HFFc6 (cell line): ENCODE results near the gene SLC44A4. TPM values are rescaled to one million over a fixed set of nuclear protein-coding genes. Genes with fewer than 3 reads are reported as not detected.
"Not testable (repeated sequence)": the region's sequence is repeated elsewhere in the genome, so short reads cannot be mapped to it uniquely, and the experiment has no call there.

Experiments
- DNase-seq: peaks from one replicate; pipeline ENCODE4 v3.0.0-alpha.2; 2018
- H3K27ac Mint-ChIP-seq: 2 replicates; pipeline ENCODE4 v1.8.0; 2020; ENCODE audit warnings: mild to moderate bottlenecking, mixed read lengths
- H3K27me3 Mint-ChIP-seq: 2 replicates; pipeline ENCODE4 v1.8.0; 2021; ENCODE audit warnings: mild to moderate bottlenecking, moderate library complexity, mixed read lengths; ENCODE audit not compliant: insufficient read depth
- H3K36me3 Mint-ChIP-seq: 2 replicates; pipeline ENCODE4 v1.8.0; 2021; ENCODE audit warnings: low read depth, mixed read lengths
- H3K4me1 Mint-ChIP-seq: 2 replicates; pipeline ENCODE4 v1.8.0; 2020; ENCODE audit warnings: low read depth, mixed read lengths
- H3K4me3 Mint-ChIP-seq: 2 replicates; pipeline ENCODE4 v1.8.0; 2020; ENCODE audit warnings: mild to moderate bottlenecking, moderate library complexity, mixed read lengths
- H3K9me3 Mint-ChIP-seq: 2 replicates; pipeline ENCODE4 v1.8.0; 2020; ENCODE audit warnings: mild to moderate bottlenecking, mixed read lengths
- total RNA-seq, 6 experiments: library from RNA; stranded (reverse); fragmentation: NEBNext Ultra II Directional; extraction: Animal tissue kit (Norgen Biotek cat#: 25700); gene quantifications; 2 replicates in 1 of 6; 3 replicates in 5 of 6; pipeline ENCODE4 v1.2.3, GENCODE V29; 2021
- TF ChIP-seq, protein P1 (sequence below): fragments of 200-600 bp; sonication (generic); IDR thresholded peaks from 2 replicates; pipeline ENCODE4 v1.5.0; 2021; ENCODE audit warnings: antibody characterized with exemption, mild to moderate bottlenecking

The SLC44A4 gene
- total RNA-seq, 6 experiments from 2014 or later = 0.10 TPM; not detected in 5

DNA sequence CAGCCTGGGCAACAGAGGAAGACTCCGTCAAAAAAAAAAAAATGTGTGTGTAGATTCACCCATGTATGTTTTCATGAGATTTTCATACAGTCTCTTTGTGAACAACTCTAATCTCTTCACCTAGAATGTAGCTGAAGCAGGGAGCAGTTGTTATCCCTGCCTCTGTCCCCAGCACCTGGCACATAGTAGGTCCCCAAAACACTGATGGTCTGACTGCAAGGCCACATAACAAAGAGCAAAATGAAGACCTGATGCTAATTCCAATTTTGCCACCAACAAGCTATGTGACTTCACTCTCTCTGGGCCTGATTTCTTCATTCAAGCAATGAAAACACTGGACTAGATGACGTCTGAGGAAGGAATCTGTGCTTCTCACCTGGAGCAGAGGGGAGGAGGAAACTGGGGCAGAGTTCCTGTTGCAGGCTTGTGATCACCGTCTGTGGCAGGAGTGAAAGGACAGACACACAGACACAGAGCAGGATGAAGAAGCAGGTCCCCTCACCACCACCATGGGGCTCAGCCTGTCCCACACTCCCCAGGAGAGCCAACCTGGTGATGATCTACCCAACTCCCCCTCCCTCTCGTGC, 4.6 kb downstream of the SLC44A4 start:
- Mint-ChIP-seq H3K27ac (no peak overlapping the region), H3K36me3 (no peaks in the 10 kb centered on the region), H3K9me3 (no peaks in the 10 kb centered on the region), H3K4me1 (peaks cover 16% of the 10 kb centered on the region), H3K4me3 (no peak overlapping the region), H3K27me3 (peaks cover 4% of the 10 kb centered on the region)
- TF ChIP-seq, protein P1, sequence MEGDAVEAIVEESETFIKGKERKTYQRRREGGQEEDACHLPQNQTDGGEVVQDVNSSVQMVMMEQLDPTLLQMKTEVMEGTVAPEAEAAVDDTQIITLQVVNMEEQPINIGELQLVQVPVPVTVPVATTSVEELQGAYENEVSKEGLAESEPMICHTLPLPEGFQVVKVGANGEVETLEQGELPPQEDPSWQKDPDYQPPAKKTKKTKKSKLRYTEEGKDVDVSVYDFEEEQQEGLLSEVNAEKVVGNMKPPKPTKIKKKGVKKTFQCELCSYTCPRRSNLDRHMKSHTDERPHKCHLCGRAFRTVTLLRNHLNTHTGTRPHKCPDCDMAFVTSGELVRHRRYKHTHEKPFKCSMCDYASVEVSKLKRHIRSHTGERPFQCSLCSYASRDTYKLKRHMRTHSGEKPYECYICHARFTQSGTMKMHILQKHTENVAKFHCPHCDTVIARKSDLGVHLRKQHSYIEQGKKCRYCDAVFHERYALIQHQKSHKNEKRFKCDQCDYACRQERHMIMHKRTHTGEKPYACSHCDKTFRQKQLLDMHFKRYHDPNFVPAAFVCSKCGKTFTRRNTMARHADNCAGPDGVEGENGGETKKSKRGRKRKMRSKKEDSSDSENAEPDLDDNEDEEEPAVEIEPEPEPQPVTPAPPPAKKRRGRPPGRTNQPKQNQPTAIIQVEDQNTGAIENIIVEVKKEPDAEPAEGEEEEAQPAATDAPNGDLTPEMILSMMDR = no peak
- no peak for DNase-seq

DNA sequence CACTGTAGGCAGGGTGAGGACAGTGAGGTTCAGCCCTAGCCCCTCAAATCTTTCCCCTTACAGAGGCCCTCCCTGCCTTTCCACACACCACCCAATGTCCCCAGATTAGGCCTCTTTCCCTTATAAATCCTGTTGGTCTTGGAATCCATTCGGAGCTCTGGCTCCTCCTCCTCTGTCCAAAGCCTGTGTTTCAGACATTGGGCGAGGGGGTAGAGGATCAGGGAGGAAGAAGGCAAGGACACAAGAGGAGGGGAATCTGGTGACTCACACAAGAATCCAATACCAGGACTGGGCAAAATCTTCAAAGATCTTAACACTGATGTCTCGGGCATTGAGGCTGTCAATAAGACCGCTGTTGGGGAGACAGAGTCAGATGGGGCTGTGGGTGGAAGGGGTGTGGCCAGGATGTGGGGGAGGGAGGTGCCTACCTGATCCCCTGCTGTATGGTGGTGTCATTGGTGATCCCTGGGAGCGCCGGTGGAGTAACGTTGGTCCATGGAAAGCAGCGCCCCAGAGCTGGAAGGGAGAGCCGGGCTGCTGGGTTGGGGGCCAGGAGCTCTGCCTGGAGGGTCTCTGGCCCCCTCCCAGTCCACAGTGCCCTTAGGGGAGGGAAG, 7.6 kb downstream of the SLC44A4 start:
- Mint-ChIP-seq H3K4me1 (peaks cover 16% of the 10 kb centered on the region), H3K9me3 (no peaks in the 10 kb centered on the region), H3K27ac (no peak overlapping the region), H3K36me3 (no peaks in the 10 kb centered on the region), H3K4me3 (no peak overlapping the region), H3K27me3 (peaks cover 7% of the 10 kb centered on the region)
- TF ChIP-seq, protein P1 = no peak
- DNase-seq = peak; percentile 8

DNA sequence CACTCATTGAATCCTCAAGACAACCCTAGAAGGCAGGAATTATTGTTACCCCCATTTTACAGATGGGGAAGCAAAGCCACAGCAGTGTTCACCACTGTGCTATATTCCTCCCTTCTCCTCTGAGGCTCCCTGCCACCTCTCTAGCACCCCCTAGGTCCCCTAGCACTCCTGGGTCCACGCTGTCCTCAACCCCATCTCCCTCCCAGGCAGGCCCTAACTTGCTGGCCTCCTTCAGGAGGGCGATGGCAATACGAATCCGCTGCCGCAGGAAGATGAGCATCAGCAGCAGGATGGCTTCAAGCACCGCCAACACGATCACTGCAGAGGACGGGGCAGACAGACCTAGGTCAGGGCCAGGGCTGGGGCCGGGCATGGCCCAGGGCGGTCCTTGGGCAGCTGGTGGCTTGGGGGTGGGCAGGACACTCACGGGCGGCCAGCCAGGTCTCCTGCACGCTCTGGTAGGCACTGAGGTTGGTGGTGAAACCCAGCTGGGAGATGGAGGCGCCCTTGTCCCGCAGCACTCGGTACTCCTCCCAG, 8.3 kb downstream of the SLC44A4 start:
- Mint-ChIP-seq H3K27me3 (peaks cover 7% of the 10 kb centered on the region), H3K9me3 (no peaks in the 10 kb centered on the region), H3K27ac (no peak overlapping the region), H3K36me3 (no peaks in the 10 kb centered on the region), H3K4me1 (peaks cover 11% of the 10 kb centered on the region), H3K4me3 (no peak overlapping the region)
- TF ChIP-seq, protein P1 = peak; percentile 23; the same call in 1 of the 2 replicates
- DNase-seq = no peak

DNA sequence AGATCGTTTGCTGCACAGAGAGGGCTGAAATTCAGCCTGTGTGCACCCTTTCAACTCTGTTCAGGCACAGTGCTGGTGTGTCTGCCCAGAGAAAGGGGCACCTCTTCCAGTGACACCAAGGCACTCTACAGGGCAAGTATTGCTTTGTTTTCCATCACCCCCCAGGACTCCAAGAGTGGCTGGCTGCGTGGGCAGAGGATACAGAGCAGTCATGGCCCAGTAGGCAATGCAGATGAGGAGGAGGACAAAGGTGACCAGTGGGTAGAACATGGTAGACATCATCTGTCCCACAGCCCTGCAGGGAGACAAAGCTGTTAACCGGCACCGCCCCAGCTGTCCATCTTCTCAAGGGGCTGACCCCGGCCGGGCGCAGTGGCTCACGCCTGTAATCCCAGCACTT, 9.5 kb downstream of the SLC44A4 start:
- H3K36me3 Mint-ChIP-seq = no peaks in the 10 kb centered on the region
- no peak overlapping the region for H3K4me3 Mint-ChIP-seq
- peaks cover 12% of the 10 kb centered on the region for H3K4me1 Mint-ChIP-seq
- no peak overlapping the region for H3K27ac Mint-ChIP-seq
- H3K27me3 Mint-ChIP-seq = peaks cover 7% of the 10 kb centered on the region
- no peak for DNase-seq
- H3K9me3 Mint-ChIP-seq = no peaks in the 10 kb centered on the region
- TF ChIP-seq, protein P1 = no peak

DNA sequence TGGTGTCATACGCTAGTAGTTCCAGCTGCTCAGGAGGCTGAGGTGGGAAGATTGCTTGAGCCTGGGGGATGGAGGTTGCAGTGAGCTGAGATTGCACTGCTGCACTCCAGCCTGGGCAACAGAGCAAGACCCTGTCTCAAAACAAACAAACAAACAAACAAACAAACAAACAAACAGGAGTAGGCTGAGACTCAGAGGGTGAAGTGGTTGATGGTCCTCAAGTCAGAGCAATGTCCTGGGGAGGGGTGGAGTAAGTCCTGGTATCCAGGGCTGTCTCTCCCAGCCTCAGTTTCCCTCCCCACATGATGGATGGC, 10.2 kb downstream of the SLC44A4 start:
- not testable (repeated sequence) for H3K27ac Mint-ChIP-seq, H3K27me3 Mint-ChIP-seq, H3K4me3 Mint-ChIP-seq, H3K36me3 Mint-ChIP-seq, DNase-seq, H3K9me3 Mint-ChIP-seq
- H3K4me1 Mint-ChIP-seq = peaks cover 15% of the 10 kb centered on the region
